ENCODE results near the gene RNF146. TPM values are rescaled to one million over a fixed set of nuclear protein-coding genes. Genes with fewer than 3 reads are reported as not detected.

RNF146 gene
- polyA plus RNA-seq, 3 donors: 14.7 to 63.4 (median 22.5) TPM

- Histone ChIP-seq H3K27me3 (ENCODE audit: control insufficient read depth in 2 of 2, insufficient read depth in 2 of 2, low read length in 2 of 2) (no peaks in the 10 kb centered on the region), H3K27ac (ENCODE audit: low read depth in 1 of 2, low read length in 2 of 2) (peak overlapping the region in 1 of 2 donors; percentile 22), H3K36me3 (replicated peaks in 1 of 2; ENCODE audit: control insufficient read depth in 1 of 2, insufficient read depth in 2 of 2, low read length in 2 of 2) (peaks cover 60 to 95% of the 10 kb centered on the region in 2 donors), H3K79me2 (ENCODE audit: insufficient read depth, low read length) (peaks cover 25% of the 10 kb centered on the region), H2AFZ (ENCODE audit: insufficient read depth, low read depth, low read length, poor library complexity, severe bottlenecking) (no peak overlapping the region), H3K4me2 (replicated peaks; ENCODE audit: extremely low read depth, low read length, poor library complexity, severe bottlenecking) (no peak overlapping the region), H3K4me3 (replicated peaks in 1 of 3; ENCODE audit: low read depth in 2 of 3, low read length in 3 of 3) (no peak overlapping the region), H4K20me1 (ENCODE audit: insufficient read depth, low read length) (peaks cover 93% of the 10 kb centered on the region), H3K9ac (ENCODE audit: insufficient read depth, low read length, poor library complexity, severe bottlenecking) (no peak overlapping the region), H3K9me3 (replicated peaks in 1 of 2; ENCODE audit: control insufficient read depth in 1 of 2, insufficient read depth in 1 of 2, low read length in 2 of 2) (no peaks in the 10 kb centered on the region), H3K4me1 (ENCODE audit: control insufficient read depth in 1 of 2, insufficient read depth in 2 of 2, low read length in 2 of 2) (no peaks in the 10 kb centered on the region)
- H3K27ac Mint-ChIP-seq: peak overlapping the region in 3 of 7 donors; percentile 32 to 53 (median 51)
- peaks cover 3% of the 10 kb centered on the region for H3K4me1 Mint-ChIP-seq
- H3K4me3 Mint-ChIP-seq: no peak overlapping the region
- no peak for DNase-seq
- no peaks in the 10 kb centered on the region for H3K9me3 Mint-ChIP-seq
- TF ChIP-seq CTCF (IDR thresholded peaks at IDR 0.05): no peak
- H3K27me3 Mint-ChIP-seq (ENCODE audit: low read depth in 3 of 3): no peaks in the 10 kb centered on the region
- intact Hi-C loops (cut with micrococcal nuclease): no loop called here
- WGBS (ENCODE audit: insufficient coverage): 90% methylated on average over 2 of the region's 4 CpGs
- H3K36me3 Mint-ChIP-seq: peaks cover 54 to 74% of the 10 kb centered on the region in 2 donors
Measured at GRCh38 chr6:127290391-127291265, 24.0 kb downstream of the RNF146 start.

GRCh38 chr6:127291495-127291894 lies 24.8 kb downstream of the RNF146 start:
- no peaks in the 10 kb centered on the region for H3K9me3 ChIP-seq (replicated peaks in 1 of 2; ENCODE audit: control insufficient read depth in 1 of 2, insufficient read depth in 1 of 2, low read length in 2 of 2)
- H3K4me2 ChIP-seq (replicated peaks; ENCODE audit: extremely low read depth, low read length, poor library complexity, severe bottlenecking): no peak overlapping the region
- no peak overlapping the region for H3K9ac ChIP-seq (ENCODE audit: insufficient read depth, low read length, poor library complexity, severe bottlenecking)
- peaks cover 93% of the 10 kb centered on the region for H4K20me1 ChIP-seq (ENCODE audit: insufficient read depth, low read length)
- H3K36me3 Mint-ChIP-seq: peaks cover 48 to 72% of the 10 kb centered on the region in 2 donors
- H3K27ac Mint-ChIP-seq: peak overlapping the region in 1 of 7 donors; percentile 42
- H3K79me2 ChIP-seq (ENCODE audit: insufficient read depth, low read length): peaks cover 25% of the 10 kb centered on the region
- no CpG with 5 or more reads among the region's 5 CpGs for WGBS (ENCODE audit: insufficient coverage)
- no peak overlapping the region for H2AFZ ChIP-seq (ENCODE audit: insufficient read depth, low read depth, low read length, poor library complexity, severe bottlenecking)
- intact Hi-C loops (cut with micrococcal nuclease): no loop called here
- no peak overlapping the region for H3K27ac ChIP-seq (ENCODE audit: low read depth in 1 of 2, low read length in 2 of 2)
- no peaks in the 10 kb centered on the region for H3K4me1 ChIP-seq (ENCODE audit: control insufficient read depth in 1 of 2, insufficient read depth in 2 of 2, low read length in 2 of 2)
- no peak for TF ChIP-seq CTCF (IDR thresholded peaks at IDR 0.05)
- no peaks in the 10 kb centered on the region for H3K27me3 Mint-ChIP-seq (ENCODE audit: low read depth in 3 of 3)
- H3K9me3 Mint-ChIP-seq: no peaks in the 10 kb centered on the region
- peaks cover 3% of the 10 kb centered on the region for H3K4me1 Mint-ChIP-seq
- H3K36me3 ChIP-seq (replicated peaks in 1 of 2; ENCODE audit: control insufficient read depth in 1 of 2, insufficient read depth in 2 of 2, low read length in 2 of 2): peaks cover 58 to 95% of the 10 kb centered on the region in 2 donors
- DNase-seq: no peak
- H3K27me3 ChIP-seq (ENCODE audit: control insufficient read depth in 2 of 2, insufficient read depth in 2 of 2, low read length in 2 of 2): no peaks in the 10 kb centered on the region
- no peak overlapping the region for H3K4me3 Mint-ChIP-seq
- no peak overlapping the region for H3K4me3 ChIP-seq (replicated peaks in 1 of 3; ENCODE audit: low read depth in 2 of 3, low read length in 3 of 3)
